Sigmoid colon (tissue), 7 donors: ENCODE results near the gene HOXA13. TPM values are rescaled to one million over a fixed set of nuclear protein-coding genes. Genes with fewer than 3 reads are reported as not detected.
A peak's percentile ranks its signal among the peaks of the same experiment; 100 is the strongest.

Experiments used
- DNase-seq: peaks from one replicate; pipeline ENCODE4 v3.0.0-alpha.2; 2019
- H3K27ac ChIP-seq, 4 donors: fragments of 200-600 bp; sonication (generic); one replicate each; pipeline ENCODE4 v1.5.1; 2016 to 2019; ENCODE audit warnings: mild to moderate bottlenecking in 1 of 4
- H3K27me3 ChIP-seq, 3 donors: fragments of 200-600 bp; sonication (generic); one replicate each; pipeline ENCODE4 v1.5.1; 2019; ENCODE audit warnings: mild to moderate bottlenecking in 1 of 3
- H3K36me3 ChIP-seq, 4 donors: fragments of 200-600 bp; sonication (generic); one replicate each; pipeline ENCODE4 v1.5.1; 2016 to 2019
- H3K4me1 ChIP-seq, 4 donors: fragments of 200-600 bp; sonication (generic); one replicate each; pipeline ENCODE4 v1.5.1; 2017 to 2019
- H3K4me3 ChIP-seq, 4 donors: fragments of 200-600 bp; sonication (generic); one replicate each; pipeline ENCODE4 v1.5.1; 2017 to 2019; ENCODE audit warnings: mild to moderate bottlenecking in 2 of 4, moderate library complexity in 1 of 4
- H3K9me3 ChIP-seq, 4 donors: fragments of 200-600 bp in 3 of 4; sonication (generic) in 3 of 4; one replicate each; pipeline versions ENCODE4 v1.5.1 to v1.6.1; 2013 to 2019
- CTCF ChIP-seq, 4 experiments: fragments of 450-650 bp in 3 of 4; fragments of 200-600 bp in 1 of 4; IDR thresholded peaks; one replicate each; pipeline ENCODE4 v1.5.1; 2016 to 2019; ENCODE audit warnings: antibody characterized with exemption in 4 of 4, mild to moderate bottlenecking in 3 of 4, moderate library complexity in 2 of 4
- EP300 ChIP-seq, 4 donors: sonication (generic); formaldehyde crosslinking; IDR thresholded peaks; one replicate each; pipeline ENCODE4 v1.6.1; 2017; ENCODE audit warnings: antibody characterized with exemption in 4 of 4
- POLR2A ChIP-seq, 2 donors: fragments of 450-650 bp; IDR thresholded peaks; one replicate each; pipeline ENCODE4 v1.6.1; 2016; ENCODE audit warnings: antibody characterized with exemption in 2 of 2, mild to moderate bottlenecking in 2 of 2, moderate library complexity in 2 of 2
- POLR2AphosphoS5 ChIP-seq, 4 donors: sonication (generic); formaldehyde crosslinking; IDR thresholded peaks; one replicate each; pipeline ENCODE4 v1.6.1; 2017; ENCODE audit warnings: antibody characterized with exemption in 4 of 4
- WGBS, 2 donors: extraction: QIAGEN DNeasy Blood & Tissue Kit; methylation state at CpG; one replicate each; pipeline ENCODE4 v1.1.7; 2013; 5-methylcytosine and 5-hydroxymethylcytosine counted together
- intact Hi-C: fragments of 100-400 bp; cut with DNase I; formaldehyde crosslinking; loops from one replicate; pipeline ENCODE4 v1.15.1; 2023
- polyA plus RNA-seq, 3 donors: library from polyadenylated mRNA; stranded (reverse); fragments of 200-250 nt; gene quantifications; one replicate each; pipeline ENCODE4 v1.2.3, GENCODE V29; 2013
- total RNA-seq, 4 donors: library from RNA; depleted of rRNA; stranded (reverse); fragments of >200 nt; gene quantifications; one replicate each; pipeline ENCODE4 v1.1.0, GENCODE V29; 2016
- donor health status: healthy with polysubstance abuse.
- donor health status: Bipolar disorder and iron deficiency.
- donor health status: healthy.

The HOXA13 gene
- total and polyA plus RNA-seq, 7 donors = 9.4 to 35.3 (median 20.8) TPM

- peaks cover 3 to 56% (median 46%) of the 10 kb centered on the region in 4 donors for H3K4me1 ChIP-seq
- peaks cover 0 to 9% (median 0%) of the 10 kb centered on the region in 3 donors for H3K27me3 ChIP-seq
- H3K4me3 ChIP-seq = peak overlapping the region; percentile 48 to 85 (median 82)
- H3K9me3 ChIP-seq = no peaks in the 10 kb centered on the region
- TF ChIP-seq POLR2AphosphoS5 (IDR thresholded peaks at IDR 0.05) (peak; percentile 65 to 84 (median 70)), POLR2A (IDR thresholded peaks at IDR 0.05) (peak; percentile 53 to 60), EP300 (IDR thresholded peaks at IDR 0.05) (no peak), CTCF (IDR thresholded peaks at IDR 0.05) (peak in 3 of 4 experiments; percentile 89 to 96 (median 92))
- H3K36me3 ChIP-seq = no peaks in the 10 kb centered on the region
- DNase-seq = peak; percentile 93
- peak overlapping the region in 3 of 4 donors; percentile 97 to 98 (median 98) for H3K27ac ChIP-seq
- intact Hi-C loops = no loop called here
- 4 to 13% methylated on average over 56 of the region's 56 CpGs for WGBS, 2 donors
Measured at GRCh38 chr7:27179503-27180430, 20.1 kb downstream of the HOXA13 start.

GRCh38 chr7:27179030-27179429, 20.9 kb downstream of the HOXA13 start:
- WGBS, 2 donors = 13 to 51% methylated on average over 14 of the region's 14 CpGs
- Histone ChIP-seq H3K36me3 (no peaks in the 10 kb centered on the region), H3K4me1 (peaks cover 3 to 63% (median 49%) of the 10 kb centered on the region in 4 donors), H3K9me3 (no peaks in the 10 kb centered on the region), H3K4me3 (peak overlapping the region; percentile 48 to 85 (median 82)), H3K27ac (peak overlapping the region in 3 of 4 donors; percentile 97 to 98 (median 98)), H3K27me3 (peaks cover 0 to 6% (median 0%) of the 10 kb centered on the region in 3 donors)
- intact Hi-C loops = no loop called here
- peak; percentile 65 for DNase-seq
- TF ChIP-seq CTCF (IDR thresholded peaks at IDR 0.05) (no peak), POLR2A (IDR thresholded peaks at IDR 0.05) (no peak), EP300 (IDR thresholded peaks at IDR 0.05) (no peak), POLR2AphosphoS5 (IDR thresholded peaks at IDR 0.05) (no peak)

- WGBS, 2 donors = 9 to 55% methylated on average over 6 of the region's 6 CpGs
- H3K9me3 ChIP-seq = no peaks in the 10 kb centered on the region
- H3K4me3 ChIP-seq = peak overlapping the region; percentile 48 to 85 (median 82)
- H3K36me3 ChIP-seq = no peaks in the 10 kb centered on the region
- TF ChIP-seq EP300 (IDR thresholded peaks at IDR 0.05) = no peak
- TF ChIP-seq POLR2AphosphoS5 (IDR thresholded peaks at IDR 0.05) = peak; percentile 22 to 69 (median 34)
- TF ChIP-seq POLR2A (IDR thresholded peaks at IDR 0.05) = peak in 1 of 2 donors; percentile 61
- peak overlapping the region in 3 of 4 donors; percentile 97 to 98 (median 98) for H3K27ac ChIP-seq
- H3K27me3 ChIP-seq = peaks cover 0 to 6% (median 0%) of the 10 kb centered on the region in 3 donors
- peak; percentile 83 for DNase-seq
- intact Hi-C loops = no loop called here
- H3K4me1 ChIP-seq = peaks cover 0 to 66% (median 49%) of the 10 kb centered on the region in 4 donors
Measured at GRCh38 chr7:27178366-27178765, 21.5 kb downstream of the HOXA13 start.

- H3K27ac ChIP-seq = peak overlapping the region in 3 of 4 donors; percentile 97 to 98 (median 98)
- no peak for TF ChIP-seq CTCF (IDR thresholded peaks at IDR 0.05)
- TF ChIP-seq EP300 (IDR thresholded peaks at IDR 0.05) = no peak
- no peak for TF ChIP-seq POLR2AphosphoS5 (IDR thresholded peaks at IDR 0.05)
- TF ChIP-seq POLR2A (IDR thresholded peaks at IDR 0.05) = no peak
- H3K27me3 ChIP-seq = peaks cover 0 to 3% (median 0%) of the 10 kb centered on the region in 3 donors
- WGBS, 2 donors = 9 to 50% methylated on average over 5 of the region's 5 CpGs
- no peak for DNase-seq
- H3K9me3 ChIP-seq = no peaks in the 10 kb centered on the region
- peaks cover 0 to 61% (median 45%) of the 10 kb centered on the region in 4 donors for H3K4me1 ChIP-seq
- peak overlapping the region; percentile 48 to 85 (median 82) for H3K4me3 ChIP-seq
- no peaks in the 10 kb centered on the region for H3K36me3 ChIP-seq
- intact Hi-C loops = no loop called here
Measured at GRCh38 chr7:27177795-27178320, 22.0 kb downstream of the HOXA13 start.
